NCI-H1694 (cell line): ENCODE measurements around the gene PRR15.

Source experiments
- DNase-seq: peaks from one replicate; lab custom pipeline; 2025; lab: John Stamatoyannopoulos, UW

PRR15 gene

DNA sequence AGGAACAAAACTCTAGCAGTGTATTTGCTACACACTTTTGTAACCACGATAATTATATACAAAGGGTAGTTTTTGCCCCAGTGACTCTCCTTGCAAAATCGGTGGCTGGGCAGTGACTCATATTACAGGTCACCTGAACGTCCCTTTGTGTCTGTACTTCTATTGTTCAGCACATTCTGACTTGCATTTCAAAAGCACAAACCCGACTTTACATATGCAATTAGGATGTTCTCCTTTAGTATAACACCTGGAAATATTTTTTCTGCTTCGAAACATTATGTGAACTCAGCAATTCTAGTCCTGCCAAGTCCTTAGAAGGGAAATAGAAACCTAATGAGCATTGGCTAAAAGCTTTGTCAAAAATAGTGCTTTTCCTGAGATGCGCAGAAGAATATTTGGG lies 6.0 kb downstream of the PRR15 start:
- no peak for DNase-seq

DNA sequence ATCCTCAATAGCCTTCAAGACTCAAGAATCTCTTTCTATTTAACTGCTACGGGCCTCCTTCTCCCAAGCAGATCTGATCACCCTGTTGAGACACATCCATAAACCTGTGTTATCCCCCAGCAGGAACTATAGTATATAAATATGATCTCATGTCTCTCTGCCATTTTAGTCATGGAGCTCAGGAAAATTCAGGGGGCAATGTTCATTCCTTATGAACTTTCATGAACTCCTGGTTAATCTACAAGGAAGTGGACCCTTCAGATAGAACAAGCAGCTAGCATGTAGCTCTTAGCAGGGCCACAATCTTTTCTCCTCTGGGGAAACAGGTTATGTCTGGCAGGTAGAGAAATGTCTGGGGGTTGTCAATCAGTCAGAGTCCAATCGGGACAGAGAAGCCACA lies 8.9 kb downstream of the PRR15 start:
- DNase-seq = no peak

DNA sequence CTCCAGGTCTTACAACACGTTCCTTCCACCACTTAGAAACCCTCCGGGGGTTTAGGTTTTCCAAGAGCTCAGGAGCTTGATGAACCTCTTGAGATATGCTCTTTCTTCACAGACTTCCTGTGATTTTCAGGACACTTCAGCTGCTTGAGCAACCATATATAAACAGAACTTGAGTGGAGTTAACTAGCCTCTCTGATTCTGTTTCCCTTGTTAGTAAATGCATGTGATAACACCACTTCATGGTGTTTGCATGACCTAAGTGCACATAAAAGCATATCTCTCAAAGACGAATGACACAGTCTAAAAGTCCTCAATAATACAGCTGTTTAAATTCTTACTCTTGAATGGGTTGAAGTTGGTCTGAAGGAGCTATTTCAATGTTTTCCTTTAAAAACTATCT lies 9.9 kb downstream of the PRR15 start:
- DNase-seq = no peak

DNA sequence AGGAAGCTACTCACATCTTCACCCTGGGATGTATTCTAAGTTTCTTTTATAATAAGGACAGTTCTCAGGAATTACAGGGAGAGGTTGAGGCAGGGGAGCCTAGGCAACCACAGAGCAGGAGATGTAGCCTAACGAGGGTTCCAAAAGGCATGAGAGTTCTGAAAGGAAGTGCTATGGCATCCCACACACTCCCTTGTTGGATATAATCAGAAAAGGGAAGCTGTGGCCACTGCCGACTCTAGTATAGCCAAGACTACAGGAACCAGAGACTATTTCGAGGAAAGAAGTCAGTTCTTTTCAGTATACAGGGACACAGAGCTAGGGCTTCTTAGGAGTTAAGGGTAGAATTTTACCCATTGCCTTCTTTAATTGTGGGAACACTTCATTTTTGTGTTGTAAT lies 11.0 kb downstream of the PRR15 start:
- DNase-seq = no peak

DNA sequence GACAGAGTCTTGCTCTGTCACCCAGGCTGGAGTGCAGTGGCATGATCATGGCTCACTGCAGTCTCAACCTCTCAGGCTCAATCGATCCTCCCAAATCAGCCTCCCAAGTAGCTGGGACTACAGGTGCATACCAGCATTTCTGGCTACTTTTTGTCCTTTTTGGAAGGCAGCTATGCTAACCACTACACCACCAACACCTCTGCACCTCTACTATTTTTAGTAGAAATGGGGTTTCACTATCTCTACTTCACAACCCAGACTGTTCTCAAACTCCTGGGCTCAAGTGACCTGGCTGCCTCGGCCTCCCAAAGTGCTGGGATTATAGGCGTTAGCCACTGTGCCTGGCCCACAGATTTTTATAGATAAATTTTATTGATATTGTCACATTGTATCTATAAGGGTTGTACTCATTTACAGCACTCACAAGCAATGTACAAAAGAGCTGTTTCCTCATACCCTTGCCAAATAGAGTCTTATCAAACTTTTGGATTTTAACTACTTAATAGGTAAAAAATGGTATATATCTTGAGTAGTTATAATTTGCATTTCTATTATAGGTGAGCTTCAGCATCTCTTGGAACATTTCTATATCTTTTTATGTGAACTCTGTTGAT lies 23.7 kb downstream of the PRR15 start:
- DNase-seq = no peak

DNA sequence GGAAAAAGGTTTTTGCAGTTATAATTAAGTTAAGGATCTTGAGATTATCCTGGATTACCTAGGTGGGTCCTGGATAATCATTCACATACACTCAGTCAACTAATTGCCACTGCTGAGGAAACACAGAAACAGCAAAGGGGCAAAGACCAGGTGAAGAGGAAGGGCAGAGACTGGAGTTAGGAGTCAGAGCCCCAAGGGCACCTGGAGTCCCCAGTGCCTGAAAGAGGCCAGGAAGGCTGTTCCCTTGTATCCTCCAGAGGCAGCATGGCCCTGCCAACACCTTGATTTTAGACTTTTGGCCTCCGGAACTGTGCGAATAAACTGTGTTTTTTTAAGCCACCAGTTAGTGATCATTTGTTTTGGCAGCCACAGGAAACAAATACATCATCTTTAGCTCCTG lies 24.6 kb downstream of the PRR15 start:
- no peak for DNase-seq

DNA sequence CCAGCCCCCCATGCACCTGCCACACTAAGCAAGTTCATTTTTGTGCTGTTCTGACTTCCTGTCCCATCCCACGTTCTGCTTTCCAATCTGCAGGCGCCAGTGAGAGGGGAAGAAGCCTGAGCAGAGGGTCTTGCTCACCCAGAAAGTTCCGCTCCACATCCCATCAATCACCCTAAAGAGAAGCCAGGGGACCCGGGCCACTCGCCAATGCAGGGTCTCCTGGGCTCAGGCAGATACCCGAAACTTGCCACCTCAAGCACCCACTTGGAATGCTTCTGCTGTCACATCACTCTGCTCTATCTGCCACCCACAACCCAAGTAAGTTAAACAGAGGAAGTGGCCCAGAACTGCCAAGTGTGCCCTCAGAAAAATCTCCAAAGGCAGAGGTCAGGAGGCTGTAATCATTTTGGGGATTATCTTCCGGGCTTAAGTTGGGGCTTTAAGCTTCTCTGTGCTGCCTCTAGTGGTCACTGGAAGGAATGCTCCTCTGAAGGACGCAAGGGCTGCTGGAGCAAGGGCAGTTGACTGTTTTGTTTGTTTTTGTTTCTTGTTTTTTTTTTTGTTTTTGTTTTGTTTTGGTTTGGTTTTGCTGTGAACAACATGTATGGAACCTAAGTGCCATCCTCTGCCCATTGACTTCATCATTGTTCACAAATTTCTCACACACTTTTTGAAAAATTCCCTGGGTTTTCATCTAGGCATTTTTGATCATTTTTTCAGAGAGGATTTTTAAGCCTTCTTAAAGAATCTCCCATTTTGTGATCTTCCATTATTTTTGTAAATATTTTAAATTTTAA lies 25.5 kb downstream of the PRR15 start:
- DNase-seq = no peak

DNA sequence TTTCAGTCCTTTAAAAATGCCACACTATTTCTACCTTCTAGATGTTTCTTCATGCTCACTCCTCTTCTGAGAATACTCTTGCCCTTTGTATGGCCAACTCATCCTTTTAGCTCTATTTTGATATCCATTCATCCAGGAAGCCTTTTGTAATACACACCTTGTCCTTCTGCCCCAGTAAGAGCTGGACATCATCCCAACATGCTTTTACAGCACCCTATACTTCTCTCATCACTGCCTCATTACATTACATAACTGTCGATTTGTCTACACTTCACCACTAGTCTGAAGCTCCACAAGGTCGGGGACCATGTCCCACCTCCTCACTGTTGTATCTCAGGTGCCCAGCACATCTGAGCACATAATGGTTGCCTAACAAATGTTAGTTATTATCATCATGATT lies 29.2 kb downstream of the PRR15 start:
- no peak for DNase-seq

DNA sequence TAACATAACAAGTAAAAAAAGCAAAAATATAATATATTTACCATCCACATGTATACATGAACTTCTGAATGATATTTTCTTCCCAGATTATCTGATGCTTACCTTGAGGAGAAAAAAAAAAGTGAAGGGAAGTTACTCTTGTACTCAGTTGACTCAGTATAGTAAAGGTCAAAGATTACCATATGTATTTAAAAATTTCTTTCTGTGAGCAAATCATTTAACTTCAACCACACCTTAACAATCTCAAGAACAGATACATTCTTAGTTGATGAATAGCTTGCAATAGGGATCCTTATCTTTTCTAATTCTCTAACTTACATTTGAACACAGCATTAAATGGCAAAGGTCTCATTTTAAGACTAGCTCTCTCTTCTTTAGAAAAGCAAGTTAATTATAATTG lies 29.8 kb downstream of the PRR15 start:
- DNase-seq = no peak

DNA sequence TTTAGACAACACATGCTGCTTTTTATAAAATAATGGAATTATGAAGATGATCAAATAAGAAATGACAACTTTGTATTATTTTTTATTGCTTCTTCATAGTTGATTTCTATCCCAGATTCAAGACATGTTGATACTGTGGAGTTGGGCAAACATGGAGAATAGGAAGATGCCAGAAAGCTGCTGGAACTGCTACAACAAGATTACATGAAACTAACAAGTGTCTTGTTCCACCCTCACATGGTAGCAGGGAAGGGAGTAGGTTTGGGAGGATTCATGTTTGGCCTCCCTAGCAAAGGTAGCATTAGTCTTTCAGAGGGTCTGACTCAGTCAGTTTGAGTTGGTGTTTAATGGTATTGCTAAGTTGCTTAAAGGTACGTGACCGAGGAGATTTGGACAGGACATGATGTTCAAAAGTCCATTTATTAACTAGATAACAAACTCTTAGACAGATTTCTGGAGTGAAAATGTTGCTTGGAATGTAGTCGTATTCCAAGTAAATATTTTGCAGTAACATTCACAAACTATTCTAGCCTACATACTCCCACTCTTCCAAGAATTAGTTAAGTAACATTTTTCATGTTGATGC lies 33.1 kb downstream of the PRR15 start:
- DNase-seq = no peak

DNA sequence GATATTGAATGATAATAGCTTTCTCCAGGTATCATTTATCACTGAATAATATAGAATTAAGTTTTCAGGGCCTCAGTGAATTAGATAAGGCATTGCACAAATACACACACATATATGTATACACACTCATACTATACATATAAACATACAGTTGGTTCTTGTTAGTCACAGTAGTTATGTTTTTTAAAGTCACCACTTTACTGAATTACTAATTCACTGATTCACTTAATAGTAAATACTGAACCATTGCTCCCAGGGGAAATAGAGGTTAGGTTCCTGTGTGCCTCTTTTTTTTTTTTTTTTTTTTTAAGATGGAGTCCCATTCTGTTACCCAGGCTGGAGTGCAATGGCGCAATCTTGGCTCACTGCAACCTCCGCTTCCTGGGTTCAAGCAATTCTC lies 33.6 kb downstream of the PRR15 start:
- no peak for DNase-seq

DNA sequence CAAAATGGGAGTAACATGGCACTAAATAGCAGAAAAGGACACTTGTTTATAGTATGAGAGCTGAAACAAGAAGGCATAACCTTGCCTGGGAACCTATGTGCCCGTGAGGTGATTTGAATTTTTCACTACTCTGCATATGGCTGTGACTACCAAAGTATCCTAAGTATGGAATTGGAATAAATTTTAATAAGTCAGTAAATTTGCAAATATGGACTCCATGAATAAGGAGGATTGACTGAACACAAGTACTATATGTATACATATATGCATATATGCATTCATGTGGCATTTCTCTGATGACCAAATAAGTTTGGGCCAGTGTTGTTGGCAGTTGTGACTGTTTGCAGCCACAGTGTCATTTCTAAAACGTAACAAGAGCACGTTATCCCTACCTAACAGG lies 34.5 kb downstream of the PRR15 start:
- no peak for DNase-seq

DNA sequence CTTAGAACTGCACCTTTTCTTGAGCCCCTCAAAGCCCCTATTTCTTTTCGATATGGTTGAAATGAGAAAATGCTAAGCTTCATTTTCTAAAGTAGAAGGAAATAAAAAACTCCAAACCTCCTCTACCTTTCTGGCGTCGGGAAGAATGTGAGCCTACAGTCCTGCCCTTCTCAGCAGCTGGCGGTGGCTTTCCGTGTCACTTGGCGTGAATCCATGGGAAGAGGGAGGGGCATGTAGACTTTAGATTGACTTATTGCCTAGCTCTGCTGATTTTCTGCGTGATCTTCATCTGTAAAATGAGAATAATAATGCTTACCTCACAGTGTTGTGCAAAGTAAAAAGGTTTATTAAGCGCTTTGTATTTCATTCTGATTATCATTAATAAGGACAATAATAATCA lies 35.0 kb downstream of the PRR15 start:
- no peak for DNase-seq

DNA sequence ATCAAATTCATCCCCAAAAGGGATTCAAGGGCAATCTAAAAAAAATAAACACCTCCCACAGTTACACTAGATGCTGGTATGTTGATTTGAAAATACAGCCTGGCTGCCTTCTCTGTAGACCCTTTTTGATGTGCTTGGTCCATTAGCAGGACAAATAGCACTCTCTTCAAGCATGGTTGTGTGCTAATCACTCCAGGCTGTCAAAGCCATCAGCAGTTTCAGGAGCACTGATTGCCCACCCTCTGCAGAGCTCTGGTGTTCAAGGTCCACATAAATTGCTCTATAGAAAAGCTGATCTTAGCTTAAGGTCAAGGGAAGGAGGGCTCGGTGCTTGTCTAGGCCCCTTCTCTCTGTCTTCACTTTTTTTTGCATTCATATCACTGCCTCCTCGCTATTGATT lies 35.4 kb downstream of the PRR15 start:
- no peak for DNase-seq

DNA sequence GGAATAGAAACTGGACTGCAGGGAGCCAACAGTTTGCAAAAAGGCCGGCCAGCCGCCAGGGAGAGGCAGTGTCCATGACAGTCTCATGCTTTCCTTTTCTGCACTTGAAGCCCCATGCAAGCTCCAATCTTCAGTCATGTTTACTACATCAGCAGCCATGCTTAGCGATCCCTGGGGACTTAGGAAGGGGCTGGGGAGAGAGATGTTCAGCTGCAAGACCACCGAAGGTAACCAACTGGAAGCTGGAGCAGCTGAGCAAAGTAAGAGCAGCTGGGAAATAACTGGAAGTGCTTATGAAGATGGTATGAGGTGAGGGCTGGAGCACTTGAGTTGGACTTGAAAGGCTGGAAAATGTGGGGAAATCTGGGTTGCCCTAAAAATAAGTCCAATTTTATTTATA lies 37.0 kb downstream of the PRR15 start:
- DNase-seq = no peak

DNA sequence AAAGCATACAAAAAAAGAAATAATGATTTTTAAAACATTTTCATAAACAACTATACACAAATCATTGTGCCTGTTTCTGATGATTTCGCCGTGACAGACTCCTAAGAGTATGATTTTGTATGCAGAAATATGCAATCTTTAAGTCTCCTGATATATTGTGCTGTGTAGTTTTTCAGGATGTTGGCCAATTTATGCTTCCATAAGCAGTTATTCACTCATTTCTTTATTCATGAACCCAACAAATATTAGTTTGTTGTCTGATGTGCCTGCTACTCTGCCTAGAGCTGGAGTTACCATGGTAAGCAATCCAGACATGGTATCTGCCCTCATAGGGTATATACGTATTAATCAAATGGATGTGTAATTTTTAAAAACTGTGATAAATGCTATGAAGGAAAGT lies 40.4 kb downstream of the PRR15 start:
- DNase-seq = no peak

DNA sequence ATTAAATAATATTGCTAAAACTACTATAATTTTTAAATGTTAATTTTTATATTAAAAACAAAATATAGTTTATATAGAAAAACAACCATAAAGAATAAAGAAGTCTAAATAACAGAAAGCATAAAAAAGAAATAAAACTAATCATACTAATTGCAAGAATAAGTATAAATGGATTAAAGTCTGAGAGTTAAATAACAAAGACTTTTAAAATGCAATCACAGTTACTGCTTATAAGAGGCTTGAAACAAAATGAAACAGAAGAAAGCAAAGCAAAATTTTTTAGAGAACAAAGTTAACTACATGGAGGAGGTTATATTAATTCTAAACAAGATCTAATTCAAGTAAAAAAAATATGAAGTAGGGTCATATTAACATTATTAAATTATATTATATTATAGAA lies 41.1 kb downstream of the PRR15 start:
- DNase-seq = no peak

DNA sequence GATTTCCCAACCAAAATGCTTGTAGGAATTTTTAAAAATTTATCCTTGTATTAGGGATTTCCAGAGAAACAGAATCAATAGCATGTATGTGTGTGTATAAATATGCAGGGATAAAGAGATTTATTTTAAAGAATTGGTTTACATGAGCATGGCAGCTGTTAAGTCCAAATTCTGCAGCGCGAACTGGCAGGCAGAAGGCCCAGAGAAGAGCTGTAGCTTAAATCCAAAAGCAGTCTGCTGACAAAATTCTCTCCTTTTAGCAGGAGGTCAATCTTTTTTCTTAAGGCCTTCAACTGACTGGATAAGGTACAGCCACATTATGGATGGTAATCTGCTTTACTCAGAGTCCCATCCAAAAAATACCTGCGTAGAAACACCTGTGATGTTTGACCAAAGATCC lies 42.0 kb downstream of the PRR15 start:
- no peak for DNase-seq

DNA sequence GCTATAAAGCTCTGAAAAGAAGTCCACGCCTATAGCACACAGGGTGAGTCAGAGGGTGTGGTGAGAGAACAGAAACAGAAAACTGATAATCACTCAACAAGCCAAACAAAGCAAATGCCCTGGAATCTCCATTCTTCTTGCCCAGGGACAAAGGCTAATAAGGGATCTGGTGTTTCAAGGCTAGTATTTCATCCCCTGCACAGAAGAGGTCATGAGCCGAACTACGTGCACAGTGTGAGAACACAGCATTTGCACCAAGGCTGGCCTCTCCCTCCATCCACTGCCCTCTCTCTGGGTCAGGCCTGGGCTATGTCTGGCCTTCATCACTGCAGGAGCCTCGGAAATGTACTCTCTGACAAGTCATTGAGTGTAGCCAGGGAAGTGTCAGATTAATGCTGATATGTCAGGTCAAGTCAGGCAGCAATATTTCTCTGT lies 42.7 kb downstream of the PRR15 start:
- no peak for DNase-seq

DNA sequence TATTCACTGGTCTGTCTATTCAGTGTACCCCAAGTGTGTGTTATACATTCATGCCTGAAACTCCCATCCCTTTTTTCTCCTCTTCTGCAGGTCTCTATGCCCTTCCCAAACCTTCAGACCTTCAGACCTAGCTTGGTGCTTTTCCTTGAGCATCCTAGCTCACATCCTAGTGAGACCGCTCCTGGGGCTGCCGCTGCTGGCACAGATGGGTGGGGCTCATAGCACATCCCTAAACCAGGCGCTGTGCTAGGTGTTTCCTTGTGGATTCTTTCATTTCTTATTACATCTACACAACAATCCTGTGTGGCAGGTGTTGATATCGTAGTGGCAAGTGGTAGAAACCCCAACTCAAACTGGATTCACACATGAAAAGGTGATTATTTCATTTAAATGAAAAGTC lies 43.2 kb downstream of the PRR15 start:
- no peak for DNase-seq

DNA sequence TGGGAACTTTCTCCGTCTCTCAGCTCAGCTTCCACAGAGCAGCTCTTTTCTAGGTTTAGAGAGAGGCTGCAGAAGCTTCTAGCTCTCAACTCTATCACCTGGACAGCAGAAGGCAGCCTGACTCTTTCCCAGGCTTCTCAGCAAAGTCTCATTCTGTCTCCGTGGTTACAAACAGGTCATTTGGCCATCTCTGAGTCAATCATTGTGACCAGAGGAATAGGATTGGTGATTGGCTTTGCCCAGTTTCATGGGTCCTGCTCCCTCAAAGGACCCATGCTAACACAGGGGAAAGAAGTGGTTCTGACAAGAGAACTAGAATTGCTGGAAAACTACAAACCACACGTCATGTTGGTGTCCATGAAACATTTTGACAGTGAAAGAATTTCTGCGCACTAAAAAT lies 43.6 kb downstream of the PRR15 start:
- no peak for DNase-seq

DNA sequence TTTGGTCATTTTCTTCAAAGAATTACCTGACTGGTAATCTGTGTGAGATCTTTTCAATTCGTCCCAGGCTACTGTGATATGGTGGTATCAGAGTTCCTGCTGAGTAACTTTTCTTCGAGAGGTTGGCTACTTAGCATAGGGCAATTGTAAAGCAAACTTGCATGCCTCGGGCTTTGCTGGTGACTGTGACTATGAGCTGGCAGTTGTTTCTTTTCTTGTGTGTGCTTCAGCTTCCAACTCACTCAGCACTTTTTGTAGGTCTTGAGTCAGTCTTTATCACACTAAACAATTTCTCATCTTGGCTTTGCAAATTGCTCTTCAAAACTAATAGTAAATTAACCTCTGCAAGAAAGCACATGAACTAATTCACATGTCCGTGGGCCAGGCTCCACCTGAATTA lies 44.3 kb downstream of the PRR15 start:
- no peak for DNase-seq

DNA sequence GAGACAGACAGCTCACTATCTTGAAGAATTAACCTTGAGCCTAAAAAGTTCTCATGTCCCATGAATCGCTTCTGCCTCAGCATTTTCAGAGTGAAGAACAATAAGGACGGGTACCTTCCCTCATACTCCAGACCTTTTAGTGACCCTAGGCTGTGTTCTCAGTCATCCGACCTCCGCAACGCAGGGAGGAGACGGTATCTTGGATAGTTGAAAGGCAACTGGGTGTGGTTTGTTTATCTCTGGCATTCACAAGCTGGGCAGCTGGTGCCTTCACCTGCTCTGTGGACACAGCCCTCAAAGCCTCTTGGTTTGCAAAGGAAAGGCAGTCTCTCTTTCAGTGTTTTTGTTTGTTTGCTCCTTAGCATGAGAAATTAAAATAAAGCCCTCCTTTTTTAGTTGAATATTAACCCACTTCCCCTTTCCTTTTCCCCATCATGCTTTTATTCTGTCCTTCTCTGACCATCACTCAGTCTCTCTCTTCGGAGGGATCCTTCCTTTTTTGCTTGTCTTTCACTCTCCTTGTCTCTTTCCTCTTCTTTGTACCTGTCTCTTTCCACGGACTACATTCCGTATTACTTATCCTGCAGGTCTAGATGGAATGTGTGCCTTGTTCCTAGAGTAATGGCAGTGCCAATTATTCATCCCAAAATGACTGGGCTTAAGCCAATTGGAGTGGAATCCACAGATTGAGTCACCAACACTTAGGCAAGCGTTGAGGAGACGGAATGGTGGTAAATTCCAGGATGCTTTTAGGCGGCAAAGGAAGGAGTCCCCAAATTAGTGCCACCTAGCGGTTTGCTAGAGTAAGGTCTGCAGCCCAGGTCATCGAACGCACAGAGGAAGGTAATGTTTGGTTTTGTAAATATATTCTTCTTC lies 45.8 kb downstream of the PRR15 start:
- DNase-seq = no peak
